Measurements from ENCODE around the gene TNP2.
"Not testable (repeated sequence)": the region's sequence is repeated elsewhere in the genome, so short reads cannot be mapped to it uniquely, and the experiment has no call there.

The TNP2 gene

DNA sequence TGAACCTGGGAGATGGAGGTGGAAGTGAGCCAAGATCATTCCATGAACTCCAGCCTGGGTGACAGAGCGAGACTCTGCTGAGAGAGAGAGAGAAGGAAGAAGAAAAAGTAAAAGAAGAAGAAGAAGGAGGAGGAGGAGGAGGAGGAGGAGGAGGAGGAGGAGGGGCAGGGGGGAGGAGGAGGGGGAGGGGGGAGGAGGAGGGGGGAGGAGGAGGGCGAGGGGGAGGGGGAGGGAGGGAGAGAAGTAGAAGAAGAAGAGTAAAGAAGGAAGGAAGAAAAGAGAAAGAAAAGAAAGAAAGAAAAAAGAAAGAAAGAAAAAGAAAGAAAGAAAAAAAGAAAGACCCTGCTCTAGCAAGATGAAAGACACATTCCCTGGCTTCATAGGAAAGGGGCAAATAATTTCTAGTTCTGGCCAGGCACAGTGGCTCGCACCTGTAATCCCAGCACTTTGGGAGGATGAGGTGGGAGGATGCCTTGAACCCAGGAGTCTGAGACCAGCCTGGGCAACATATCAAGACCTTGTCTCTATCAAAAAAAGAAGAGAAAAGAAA is 36.7 kb downstream of the TNP2 start:
- Histone ChIP-seq H3K36me3 (ENCODE audit: insufficient read depth, low read length) (no peaks in the 10 kb centered on the region), H3K27ac (ENCODE audit: low read depth, low read length) (no peak overlapping the region), H3K4me1 (ENCODE audit: insufficient read depth, low read length) (no peaks in the 10 kb centered on the region), H3K27me3 (ENCODE audit: insufficient read depth, low read length) (no peaks in the 10 kb centered on the region), H3K9me3 (ENCODE audit: insufficient read depth, low read depth, low read length) (no peaks in the 10 kb centered on the region), H3K4me3 (ENCODE audit: low read length) (no peak overlapping the region), H3K9ac (ENCODE audit: low read depth, low read length) (no peak overlapping the region)
- 91% methylated on average over 1 of the region's 3 CpGs for WGBS

DNA sequence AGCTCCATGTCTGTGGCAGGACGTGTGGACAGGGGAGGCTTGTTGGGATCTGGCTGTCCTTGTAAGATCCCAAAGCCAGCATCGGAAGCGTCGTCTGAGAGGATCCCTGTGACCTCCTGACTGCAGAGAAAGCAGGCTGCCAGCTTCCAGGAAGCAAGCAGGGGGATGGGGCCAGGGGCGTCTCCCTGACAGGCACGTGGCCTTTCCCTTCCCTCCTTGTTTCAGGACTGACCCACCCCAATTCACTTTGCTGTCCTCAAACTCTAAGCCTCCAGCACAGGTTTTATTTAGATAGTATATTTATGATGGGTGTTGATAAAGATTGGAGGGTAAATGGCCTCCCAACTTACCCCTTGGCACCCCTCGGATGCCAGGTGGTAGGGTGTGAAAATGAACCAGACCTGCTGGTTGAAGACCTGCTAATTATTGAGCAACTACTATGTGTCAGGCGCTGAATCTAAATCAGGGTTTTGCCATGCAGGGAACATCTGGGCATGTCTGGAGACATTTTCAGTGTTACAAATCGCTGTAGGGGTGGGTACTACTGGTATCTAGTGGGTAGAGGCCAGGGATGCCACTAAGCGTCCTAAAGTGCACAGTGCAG is 37.7 kb downstream of the TNP2 start:
- Histone ChIP-seq H3K9me3 (ENCODE audit: insufficient read depth, low read depth, low read length) (no peaks in the 10 kb centered on the region), H3K4me1 (ENCODE audit: insufficient read depth, low read length) (no peaks in the 10 kb centered on the region), H3K27me3 (ENCODE audit: insufficient read depth, low read length) (no peaks in the 10 kb centered on the region), H3K27ac (ENCODE audit: low read depth, low read length) (no peak overlapping the region), H3K4me3 (ENCODE audit: low read length) (no peak overlapping the region), H3K36me3 (ENCODE audit: insufficient read depth, low read length) (no peaks in the 10 kb centered on the region), H3K9ac (ENCODE audit: low read depth, low read length) (no peak overlapping the region)
- 71% methylated on average over 10 of the region's 10 CpGs for WGBS

DNA sequence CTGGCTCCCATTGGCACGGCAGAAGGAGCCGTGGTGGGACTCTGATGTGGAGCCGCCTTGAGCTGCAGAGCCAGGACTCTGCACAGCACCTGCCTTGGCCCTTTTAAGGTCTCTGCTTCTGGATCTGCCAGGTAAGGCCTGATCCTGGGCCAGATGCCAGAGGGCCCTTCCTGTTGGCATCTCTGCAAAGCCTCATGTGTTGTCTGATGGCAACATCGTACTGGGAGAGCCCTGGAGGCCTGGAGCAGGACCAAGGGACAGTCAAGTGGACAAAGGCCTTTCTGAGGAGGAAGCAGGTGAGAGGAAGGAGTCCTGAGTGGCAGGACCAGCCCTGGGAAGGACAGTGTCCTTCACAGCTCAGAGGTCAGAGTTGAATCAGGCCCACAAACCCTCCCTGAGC is 39.2 kb downstream of the TNP2 start:
- no peaks in the 10 kb centered on the region for H3K27me3 ChIP-seq (ENCODE audit: insufficient read depth, low read length)
- H3K27ac ChIP-seq (ENCODE audit: low read depth, low read length) = no peak overlapping the region
- H3K9ac ChIP-seq (ENCODE audit: low read depth, low read length) = no peak overlapping the region
- H3K36me3 ChIP-seq (ENCODE audit: insufficient read depth, low read length) = no peaks in the 10 kb centered on the region
- H3K4me3 ChIP-seq (ENCODE audit: low read length) = no peak overlapping the region
- no peaks in the 10 kb centered on the region for H3K9me3 ChIP-seq (ENCODE audit: insufficient read depth, low read depth, low read length)
- H3K4me1 ChIP-seq (ENCODE audit: insufficient read depth, low read length) = no peaks in the 10 kb centered on the region
- 96% methylated on average over 4 of the region's 4 CpGs for WGBS

DNA sequence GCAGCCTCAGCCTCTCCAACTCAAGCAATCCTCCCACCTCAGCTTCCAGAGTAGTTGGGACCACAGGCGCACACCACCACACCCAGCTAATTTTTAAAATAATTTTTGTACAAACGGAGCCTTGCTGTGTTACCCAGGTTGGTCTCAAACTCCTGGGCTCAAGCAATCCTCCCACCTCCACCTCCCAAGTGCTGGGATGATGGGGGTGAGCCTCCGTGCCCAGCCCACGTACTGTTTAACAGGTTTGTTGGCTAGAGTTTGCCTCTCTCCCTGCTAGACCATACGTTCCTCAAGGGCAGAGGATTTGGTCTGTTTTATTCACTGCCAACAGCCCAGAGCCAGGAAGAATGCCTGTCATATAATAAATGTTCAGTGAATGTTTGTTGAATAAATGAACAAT is 39.7 kb downstream of the TNP2 start:
- Histone ChIP-seq H3K4me3 (ENCODE audit: low read length) (no peak overlapping the region), H3K27me3 (ENCODE audit: insufficient read depth, low read length) (no peaks in the 10 kb centered on the region), H3K9me3 (ENCODE audit: insufficient read depth, low read depth, low read length) (no peaks in the 10 kb centered on the region), H3K36me3 (ENCODE audit: insufficient read depth, low read length) (no peaks in the 10 kb centered on the region), H3K27ac (ENCODE audit: low read depth, low read length) (no peak overlapping the region), H3K4me1 (ENCODE audit: insufficient read depth, low read length) (no peaks in the 10 kb centered on the region), H3K9ac (ENCODE audit: low read depth, low read length) (no peak overlapping the region)
- WGBS = 88% methylated on average over 5 of the region's 5 CpGs

DNA sequence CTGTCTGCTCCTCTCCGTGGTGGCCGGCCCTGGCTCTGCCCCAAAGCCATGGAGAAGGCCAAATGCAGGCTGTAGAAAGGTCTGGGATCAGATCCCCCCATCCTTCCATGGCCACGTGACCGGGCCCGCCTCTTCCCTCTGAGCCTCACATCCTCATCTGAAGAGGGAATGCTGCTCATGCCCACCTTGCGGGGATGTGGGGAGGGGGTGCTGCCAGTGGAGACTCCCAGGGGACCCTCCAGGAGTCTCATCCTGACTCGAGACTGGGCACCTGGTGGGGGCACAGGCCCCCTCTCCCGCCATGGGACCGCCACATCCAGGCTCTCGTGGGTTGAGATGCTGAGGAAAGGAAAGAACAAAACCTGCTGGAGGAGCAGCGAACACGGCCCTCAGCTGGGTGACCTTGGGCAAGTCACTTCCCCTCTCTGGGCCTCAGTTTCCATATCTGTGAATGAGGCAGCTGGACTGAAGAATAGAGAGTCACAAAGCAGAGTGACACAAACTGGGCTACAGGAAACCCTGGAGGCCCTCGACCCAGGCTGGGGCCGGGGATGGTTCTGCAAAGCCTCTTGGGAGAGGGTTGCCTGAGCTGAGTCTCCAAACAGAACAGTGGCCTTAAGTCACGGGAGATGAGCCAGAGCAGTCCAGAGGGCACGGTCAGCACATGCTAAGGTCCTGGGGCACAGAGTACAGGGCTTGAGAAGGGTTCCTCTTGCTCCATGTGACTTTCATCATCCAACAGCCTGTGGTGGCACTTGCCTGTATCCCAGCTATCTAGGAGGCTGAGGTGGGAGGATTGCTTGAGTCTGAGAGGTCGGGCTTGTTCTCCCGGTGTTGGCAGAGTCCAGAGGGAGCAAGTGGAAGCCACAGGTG is 43.2 kb downstream of the TNP2 start:
- Histone ChIP-seq H3K9ac (ENCODE audit: low read depth, low read length) (no peak overlapping the region), H3K4me3 (ENCODE audit: low read length) (no peak overlapping the region), H3K27me3 (ENCODE audit: insufficient read depth, low read length) (no peaks in the 10 kb centered on the region), H3K9me3 (ENCODE audit: insufficient read depth, low read depth, low read length) (no peaks in the 10 kb centered on the region), H3K27ac (ENCODE audit: low read depth, low read length) (no peak overlapping the region), H3K36me3 (ENCODE audit: insufficient read depth, low read length) (no peaks in the 10 kb centered on the region), H3K4me1 (ENCODE audit: insufficient read depth, low read length) (no peaks in the 10 kb centered on the region)
- 86% methylated on average over 18 of the region's 18 CpGs for whole genome bisulfite sequencing

DNA sequence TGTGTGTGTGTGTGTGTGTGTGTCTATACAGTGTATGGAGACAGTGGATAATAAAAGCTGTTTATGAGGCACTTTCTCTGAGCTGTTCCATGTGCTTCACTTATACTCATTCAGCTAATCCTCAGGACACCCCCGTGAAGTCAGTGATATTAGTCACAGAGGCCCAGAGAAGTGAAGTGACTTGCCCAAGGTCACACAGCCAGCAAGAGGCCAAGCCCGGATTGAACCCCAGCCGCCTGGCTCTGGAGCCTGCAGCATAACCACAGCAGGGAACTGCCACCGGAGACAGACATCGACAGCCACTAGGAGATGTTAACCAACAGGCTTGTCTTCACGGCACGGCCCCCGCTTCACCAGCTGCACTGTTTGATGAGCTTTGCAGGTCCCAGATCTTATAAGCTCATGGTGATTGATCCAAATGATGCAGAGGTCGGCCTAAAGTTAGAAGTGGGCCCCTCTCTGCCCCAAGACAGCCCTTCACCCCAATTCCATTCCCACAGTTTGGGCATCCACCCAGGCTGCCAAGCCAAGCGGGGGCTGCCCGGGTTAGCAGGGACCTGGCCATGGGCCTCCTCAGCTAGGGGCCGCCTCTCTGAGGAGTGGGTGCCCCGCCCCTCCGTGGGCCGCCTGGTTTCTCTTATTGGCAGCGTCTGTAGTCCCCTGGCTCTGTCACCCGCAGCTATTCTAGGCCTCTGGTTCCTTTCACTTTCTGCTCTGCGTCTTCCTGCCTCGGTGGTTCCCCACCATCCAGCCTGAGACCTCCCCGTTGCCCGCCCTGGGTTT is 44.0 kb downstream of the TNP2 start:
- H3K36me3 ChIP-seq (ENCODE audit: insufficient read depth, low read length) = no peaks in the 10 kb centered on the region
- H3K4me1 ChIP-seq (ENCODE audit: insufficient read depth, low read length) = no peaks in the 10 kb centered on the region
- 88% methylated on average over 21 of the region's 21 CpGs for WGBS
- no peak overlapping the region for H3K4me3 ChIP-seq (ENCODE audit: low read length)
- no peaks in the 10 kb centered on the region for H3K27me3 ChIP-seq (ENCODE audit: insufficient read depth, low read length)
- H3K27ac ChIP-seq (ENCODE audit: low read depth, low read length) = no peak overlapping the region
- no peak overlapping the region for H3K9ac ChIP-seq (ENCODE audit: low read depth, low read length)
- H3K9me3 ChIP-seq (ENCODE audit: insufficient read depth, low read depth, low read length) = no peaks in the 10 kb centered on the region

DNA sequence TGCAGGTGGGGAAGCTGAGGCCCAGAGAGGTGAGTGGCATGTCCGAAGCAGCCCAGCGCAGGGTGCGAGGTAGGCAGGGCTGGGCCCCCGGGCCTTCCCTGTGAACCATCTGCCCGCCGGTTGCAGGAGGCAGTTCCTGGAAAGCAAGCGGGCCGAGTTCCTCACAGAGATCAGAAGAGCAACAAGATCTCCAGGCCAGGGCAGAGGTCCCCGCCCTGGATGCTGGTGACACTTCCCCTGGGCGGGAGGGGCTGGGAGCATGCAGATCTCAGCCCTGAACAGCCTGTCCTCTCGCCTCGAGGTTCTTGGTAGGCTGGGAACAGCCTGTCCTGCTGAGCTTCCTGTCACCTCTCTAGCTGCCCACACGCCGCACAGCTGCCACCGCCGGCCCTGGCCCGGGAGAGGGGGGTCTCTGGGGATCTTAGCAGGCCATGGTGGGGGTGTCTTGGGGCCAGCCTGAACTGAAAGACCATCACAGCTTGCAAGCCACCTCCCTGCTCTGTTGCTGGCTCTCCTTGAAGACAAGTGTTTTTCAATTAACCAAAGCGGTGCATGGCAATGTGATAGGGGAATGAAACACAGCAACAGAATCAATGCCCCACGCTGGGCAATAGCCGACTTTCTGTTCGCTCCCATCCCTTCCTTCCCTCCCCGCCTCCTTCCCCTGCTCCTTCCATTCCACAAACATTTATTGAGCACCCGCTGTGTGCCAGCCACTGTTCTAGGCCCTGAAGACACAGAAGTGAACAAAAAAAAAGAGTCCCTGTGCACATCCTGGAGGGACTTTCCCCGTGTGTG is 44.8 kb downstream of the TNP2 start:
- WGBS = 51% methylated on average over 24 of the region's 24 CpGs
- Histone ChIP-seq H3K27ac (ENCODE audit: low read depth, low read length) (no peak overlapping the region), H3K9ac (ENCODE audit: low read depth, low read length) (no peak overlapping the region), H3K4me1 (ENCODE audit: insufficient read depth, low read length) (no peaks in the 10 kb centered on the region), H3K4me3 (ENCODE audit: low read length) (no peak overlapping the region), H3K36me3 (ENCODE audit: insufficient read depth, low read length) (no peaks in the 10 kb centered on the region), H3K27me3 (ENCODE audit: insufficient read depth, low read length) (no peaks in the 10 kb centered on the region), H3K9me3 (ENCODE audit: insufficient read depth, low read depth, low read length) (no peaks in the 10 kb centered on the region)

DNA sequence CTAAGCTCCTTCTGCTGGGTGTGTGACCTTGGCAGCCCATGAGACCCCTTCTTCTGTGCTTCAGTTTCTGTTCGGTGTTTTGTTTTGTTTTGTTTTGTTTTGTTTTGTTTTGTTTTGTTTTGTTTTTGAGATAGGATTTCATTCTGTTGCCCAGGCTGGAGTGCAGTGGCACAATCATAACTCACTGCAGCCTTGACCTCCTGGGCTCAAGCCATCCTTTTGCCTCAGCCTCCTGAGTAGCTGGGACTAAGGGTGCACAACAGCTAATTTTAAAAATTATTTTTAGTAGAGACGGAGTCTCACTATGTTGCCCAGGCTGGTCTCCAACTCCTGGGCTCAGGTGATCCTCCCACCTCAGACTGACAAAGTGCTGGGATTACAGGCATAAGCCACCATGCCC is 48.6 kb downstream of the TNP2 start:
- 80% methylated on average over 2 of the region's 2 CpGs for WGBS
- H3K27ac ChIP-seq (ENCODE audit: low read depth, low read length) = not testable (repeated sequence)

DNA sequence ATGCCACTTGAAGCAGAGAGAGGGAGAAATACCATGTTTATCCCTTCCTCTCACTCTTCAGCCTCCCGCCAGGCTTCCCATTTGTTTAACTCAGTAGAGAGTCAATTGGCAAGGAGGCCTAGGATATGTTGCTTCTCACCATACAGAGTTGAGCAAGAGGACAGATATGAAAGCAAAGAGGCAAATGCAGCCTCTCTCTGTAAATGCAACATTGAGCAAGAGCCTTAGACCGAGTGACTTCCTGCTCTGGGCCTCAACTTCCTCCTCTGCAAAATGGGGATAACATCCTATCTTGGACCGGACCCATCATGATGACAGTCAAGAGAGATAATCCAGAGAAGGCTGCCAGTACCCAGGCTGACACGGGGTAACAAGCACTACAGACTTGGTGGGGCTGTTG is 49.9 kb downstream of the TNP2 start:
- Histone ChIP-seq H3K4me3 (ENCODE audit: low read length) (no peak overlapping the region), H3K4me1 (ENCODE audit: insufficient read depth, low read length) (no peaks in the 10 kb centered on the region), H3K9me3 (ENCODE audit: insufficient read depth, low read depth, low read length) (peaks cover 19% of the 10 kb centered on the region), H3K36me3 (ENCODE audit: insufficient read depth, low read length) (no peaks in the 10 kb centered on the region), H3K27me3 (ENCODE audit: insufficient read depth, low read length) (no peaks in the 10 kb centered on the region), H3K9ac (ENCODE audit: low read depth, low read length) (no peak overlapping the region), H3K27ac (ENCODE audit: low read depth, low read length) (no peak overlapping the region)
- 93% methylated on average over 4 of the region's 4 CpGs for WGBS

More for the DNA sequence above, 48.6 kb downstream of the TNP2 start:
- not testable (repeated sequence) for H3K36me3 ChIP-seq (ENCODE audit: insufficient read depth, low read length); H3K27me3 ChIP-seq (ENCODE audit: insufficient read depth, low read length); H3K4me3 ChIP-seq (ENCODE audit: low read length); H3K4me1 ChIP-seq (ENCODE audit: insufficient read depth, low read length); H3K9ac ChIP-seq (ENCODE audit: low read depth, low read length)
- H3K9me3 ChIP-seq (ENCODE audit: insufficient read depth, low read depth, low read length) = peaks cover 19% of the 10 kb centered on the region

DNA sequence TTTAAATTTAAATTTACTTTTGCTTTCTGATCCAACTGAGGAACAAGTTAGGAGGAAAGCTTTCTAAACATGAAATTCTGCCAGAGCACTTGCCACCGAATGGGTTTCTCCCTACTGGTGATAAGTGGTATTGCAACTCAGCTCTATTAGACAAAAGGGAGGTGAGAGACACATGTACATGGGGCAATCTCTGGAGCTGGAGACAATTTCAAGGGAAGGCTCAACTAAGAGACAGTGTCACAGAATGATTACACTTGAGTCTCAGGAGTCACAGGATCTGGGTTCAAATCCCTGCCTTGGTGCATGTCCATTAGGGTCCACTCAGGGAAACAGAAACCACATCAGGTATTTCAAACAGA is 50.5 kb downstream of the TNP2 start:
- Histone ChIP-seq H3K4me3 (ENCODE audit: low read length) (no peak overlapping the region), H3K9ac (ENCODE audit: low read depth, low read length) (no peak overlapping the region), H3K36me3 (ENCODE audit: insufficient read depth, low read length) (no peaks in the 10 kb centered on the region), H3K9me3 (ENCODE audit: insufficient read depth, low read depth, low read length) (peaks cover 19% of the 10 kb centered on the region), H3K4me1 (ENCODE audit: insufficient read depth, low read length) (no peaks in the 10 kb centered on the region), H3K27me3 (ENCODE audit: insufficient read depth, low read length) (no peaks in the 10 kb centered on the region), H3K27ac (ENCODE audit: low read depth, low read length) (no peak overlapping the region)
- WGBS = 89% methylated on average over 1 of the region's 1 CpG

All from HUES64 (cell line).